Activated CD4-positive, alpha-beta T cell treated with anti-CD3 and anti-CD28 coated beads for 24 hours (primary cell): Measurements from ENCODE around the gene FBXL22.
A peak's percentile ranks its signal among the peaks of the same experiment; 100 is the strongest.

Source experiments
- DNase-seq, 2 donors: peaks; one replicate each; pipeline ENCODE4 v3.0.0-alpha.2; 2020; ENCODE audit warnings: low read depth in 2 of 2

Gene FBXL22

GRCh38 chr15:63593705-63594671 lies 3.2 kb upstream of the FBXL22 start:
- DNase-seq = peak in 1 of 2 donors; percentile 22

GRCh38 chr15:63595065-63595464 lies 2.1 kb upstream of the FBXL22 start:
- DNase-seq = no peak

- no peak for DNase-seq
Measured at GRCh38 chr15:63595688-63596087, 1.5 kb upstream of the FBXL22 start.

GRCh38 chr15:63596676-63597037 lies 530 bp upstream of the FBXL22 start:
- DNase-seq = no peak

- DNase-seq = no peak
Measured at GRCh38 chr15:63597821-63598220, 634 bp downstream of the FBXL22 start.

- DNase-seq = no peak
Measured at GRCh38 chr15:63598473-63599400, 1.6 kb downstream of the FBXL22 start.

- peak; percentile 23 to 28 for DNase-seq
Measured at GRCh38 chr15:63599401-63600000, 2.3 kb downstream of the FBXL22 start.

- DNase-seq = peak in 1 of 2 donors; percentile 17
Measured at GRCh38 chr15:63600001-63600615, 2.9 kb downstream of the FBXL22 start.

GRCh38 chr15:63600616-63601025 lies 3.4 kb downstream of the FBXL22 start:
- DNase-seq = peak; percentile 83

GRCh38 chr15:63601026-63601703 lies 4.0 kb downstream of the FBXL22 start:
- DNase-seq = peak; percentile 34 to 36

- DNase-seq = no peak
Measured at GRCh38 chr15:63601704-63602185, 4.6 kb downstream of the FBXL22 start.

GRCh38 chr15:63602595-63602994 lies 5.4 kb downstream of the FBXL22 start:
- DNase-seq = no peak

- no peak for DNase-seq
Measured at GRCh38 chr15:63603516-63603915, 6.3 kb downstream of the FBXL22 start.

GRCh38 chr15:63604281-63604680 lies 7.1 kb downstream of the FBXL22 start:
- no peak for DNase-seq

- no peak for DNase-seq
Measured at GRCh38 chr15:63605036-63605435, 7.8 kb downstream of the FBXL22 start.

- peak; percentile 27 to 39 for DNase-seq
Measured at GRCh38 chr15:63605816-63606215, 8.6 kb downstream of the FBXL22 start.

GRCh38 chr15:63606308-63606707 lies 9.1 kb downstream of the FBXL22 start:
- no peak for DNase-seq

GRCh38 chr15:63608989-63609388 lies 11.8 kb downstream of the FBXL22 start:
- no peak for DNase-seq

GRCh38 chr15:63609448-63609847 lies 12.3 kb downstream of the FBXL22 start:
- no peak for DNase-seq

- DNase-seq = peak; percentile 67 to 68
Measured at GRCh38 chr15:63610209-63610841, 13.1 kb downstream of the FBXL22 start.
